CD4-positive, alpha-beta T cell treated with Interleukin-15 for 4 hours (primary cell): ENCODE measurements around the gene STARD8.
"Not testable (repeated sequence)": the region's sequence is repeated elsewhere in the genome, so short reads cannot be mapped to it uniquely, and the experiment has no call there.

Source experiments
- DNase-seq: peaks from one replicate; pipeline ENCODE4 v3.0.0-alpha.2; 2020; ENCODE audit warnings: low spot score

The STARD8 gene, protein sequence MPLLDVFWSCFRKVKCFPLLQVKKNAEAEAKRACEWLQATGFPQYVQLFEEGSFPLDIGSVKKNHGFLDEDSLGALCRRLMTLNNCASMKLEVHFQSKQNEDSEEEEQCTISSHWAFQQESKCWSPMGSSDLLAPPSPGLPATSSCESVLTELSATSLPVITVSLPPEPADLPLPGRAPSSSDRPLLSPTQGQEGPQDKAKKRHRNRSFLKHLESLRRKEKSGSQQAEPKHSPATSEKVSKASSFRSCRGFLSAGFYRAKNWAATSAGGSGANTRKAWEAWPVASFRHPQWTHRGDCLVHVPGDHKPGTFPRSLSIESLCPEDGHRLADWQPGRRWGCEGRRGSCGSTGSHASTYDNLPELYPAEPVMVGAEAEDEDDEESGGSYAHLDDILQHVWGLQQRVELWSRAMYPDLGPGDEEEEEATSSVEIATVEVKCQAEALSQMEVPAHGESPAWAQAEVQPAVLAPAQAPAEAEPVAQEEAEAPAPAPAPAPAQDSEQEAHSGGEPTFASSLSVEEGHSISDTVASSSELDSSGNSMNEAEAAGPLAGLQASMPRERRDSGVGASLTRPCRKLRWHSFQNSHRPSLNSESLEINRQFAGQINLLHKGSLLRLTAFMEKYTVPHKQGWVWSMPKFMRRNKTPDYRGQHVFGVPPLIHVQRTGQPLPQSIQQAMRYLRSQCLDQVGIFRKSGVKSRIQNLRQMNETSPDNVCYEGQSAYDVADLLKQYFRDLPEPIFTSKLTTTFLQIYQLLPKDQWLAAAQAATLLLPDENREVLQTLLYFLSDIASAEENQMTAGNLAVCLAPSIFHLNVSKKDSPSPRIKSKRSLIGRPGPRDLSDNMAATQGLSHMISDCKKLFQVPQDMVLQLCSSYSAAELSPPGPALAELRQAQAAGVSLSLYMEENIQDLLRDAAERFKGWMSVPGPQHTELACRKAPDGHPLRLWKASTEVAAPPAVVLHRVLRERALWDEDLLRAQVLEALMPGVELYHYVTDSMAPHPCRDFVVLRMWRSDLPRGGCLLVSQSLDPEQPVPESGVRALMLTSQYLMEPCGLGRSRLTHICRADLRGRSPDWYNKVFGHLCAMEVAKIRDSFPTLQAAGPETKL

DNA sequence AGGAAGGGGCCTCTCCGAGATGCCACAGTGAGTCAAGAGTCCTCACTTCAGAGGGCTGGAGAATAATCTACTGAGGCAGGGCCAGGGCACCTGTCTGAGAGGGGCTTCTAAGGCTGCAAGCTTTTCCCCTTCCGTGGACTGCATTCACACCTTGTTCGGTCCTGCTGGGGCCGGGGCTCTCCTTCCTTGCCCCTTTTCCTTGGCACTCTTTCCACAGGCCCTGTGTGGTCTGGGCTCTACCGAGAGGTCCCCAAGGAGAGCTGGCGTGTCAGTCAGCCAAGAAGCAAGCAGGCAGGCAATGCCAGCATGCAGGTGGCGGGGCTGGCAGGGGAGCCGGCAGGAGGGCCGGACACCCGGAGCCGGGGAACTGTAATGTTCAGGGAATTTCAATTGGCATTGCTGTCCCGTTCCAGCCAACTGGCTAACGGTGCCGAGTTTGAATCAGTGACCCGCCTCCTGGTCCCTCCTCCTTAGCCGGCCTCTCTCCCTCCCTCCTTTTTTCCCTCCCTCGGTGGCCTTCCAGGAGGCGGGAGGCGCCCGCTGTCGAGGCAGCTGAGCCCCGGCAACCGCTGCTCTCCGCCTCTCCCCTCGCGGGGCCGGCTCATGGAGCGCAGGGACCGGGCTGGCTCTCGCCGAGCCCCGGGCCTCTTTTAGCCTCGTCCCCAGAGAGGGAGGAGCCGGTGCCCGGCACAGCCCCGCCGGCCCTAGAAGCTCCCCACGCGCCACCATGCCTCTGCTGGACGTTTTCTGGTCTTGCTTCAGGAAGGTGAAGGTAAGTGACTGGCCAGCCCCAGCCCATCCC lies at the start of gene STARD8:
Gene STARD8, plus strand, starts transcription at position 511 of the 802 bp plus-strand sequence. Its CDS starts 217 bp downstream, at position 728.
- no peak for DNase-seq

DNA sequence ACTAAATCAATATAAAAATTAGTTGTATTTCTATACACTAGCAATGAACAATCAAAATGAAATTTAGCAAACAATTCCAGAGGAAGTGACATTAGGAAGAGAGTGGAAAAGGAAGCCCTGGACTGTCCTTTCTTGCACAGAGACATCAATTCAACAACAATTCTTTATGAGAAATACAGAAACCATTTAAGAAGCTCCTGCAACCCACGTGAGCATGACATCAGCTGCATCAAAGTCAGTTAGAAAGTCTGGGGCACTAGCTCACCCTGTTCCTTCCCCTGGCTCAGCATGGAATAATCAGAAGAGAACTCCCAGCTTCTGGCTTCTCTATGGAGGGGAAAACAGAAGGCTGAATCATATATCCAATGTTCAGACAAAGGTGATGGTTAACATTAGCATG lies 48.6 kb upstream of the STARD8 start:
- DNase-seq = no peak

DNA sequence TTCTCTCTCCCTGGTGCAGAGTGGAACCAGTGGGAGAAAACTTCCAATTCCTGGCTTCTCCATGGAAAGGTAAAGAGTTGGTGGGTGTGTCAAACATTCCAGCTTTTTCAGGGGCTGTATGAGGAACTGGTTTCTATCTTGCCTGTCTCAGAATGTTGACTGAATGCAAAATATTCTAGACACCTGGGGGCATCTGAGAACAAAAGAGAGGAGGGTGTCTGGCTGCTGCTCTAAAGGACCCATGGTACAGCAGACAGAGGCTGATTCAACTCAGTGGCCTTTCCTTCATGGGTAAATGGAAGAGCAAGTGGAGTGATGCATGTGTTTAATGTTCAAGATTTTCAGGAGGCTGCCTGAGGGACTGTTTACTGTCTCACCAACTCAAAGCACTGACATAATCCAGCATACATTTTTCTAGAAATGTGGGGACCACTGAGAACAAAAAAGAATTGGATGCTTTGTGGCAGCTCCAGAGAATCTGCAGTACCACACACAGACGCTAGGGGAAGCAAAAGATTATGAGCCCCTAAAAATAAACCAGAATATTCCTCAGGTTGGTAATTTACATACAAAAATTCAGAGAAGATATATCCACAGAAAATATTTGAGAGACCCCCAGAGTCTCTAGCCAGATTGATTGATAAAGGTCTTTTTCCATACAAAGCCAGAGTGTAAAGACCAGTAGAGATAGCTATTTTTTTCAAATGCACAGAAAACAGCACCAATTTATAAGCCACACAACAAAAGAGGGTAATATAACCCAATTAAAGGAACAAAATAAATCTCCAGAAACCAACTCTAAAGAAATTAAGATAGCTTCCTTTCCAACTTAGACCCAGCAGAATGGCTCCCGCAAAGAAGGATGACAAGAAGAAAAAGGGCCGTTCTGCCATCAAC lies 48.0 kb upstream of the STARD8 start:
- DNase-seq = no peak

DNA sequence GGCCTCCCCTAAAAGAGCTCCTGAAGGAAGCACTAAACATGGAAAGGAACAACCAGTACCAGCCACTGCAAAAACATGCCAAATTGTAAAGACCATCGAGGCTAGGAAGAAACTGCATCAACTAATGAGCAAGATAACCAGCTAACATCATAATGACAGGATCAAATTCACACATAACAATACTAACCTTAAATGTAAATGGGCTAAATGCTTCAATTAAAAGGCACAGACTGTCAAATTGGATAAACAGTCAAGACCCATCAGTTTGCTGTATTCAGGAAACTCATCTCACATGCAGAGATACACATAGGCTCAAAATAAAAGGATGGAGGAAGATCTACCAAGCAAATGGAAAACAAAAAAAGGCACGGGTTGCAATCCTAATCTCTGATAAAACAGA lies 43.2 kb upstream of the STARD8 start:
- not testable (repeated sequence) for DNase-seq

DNA sequence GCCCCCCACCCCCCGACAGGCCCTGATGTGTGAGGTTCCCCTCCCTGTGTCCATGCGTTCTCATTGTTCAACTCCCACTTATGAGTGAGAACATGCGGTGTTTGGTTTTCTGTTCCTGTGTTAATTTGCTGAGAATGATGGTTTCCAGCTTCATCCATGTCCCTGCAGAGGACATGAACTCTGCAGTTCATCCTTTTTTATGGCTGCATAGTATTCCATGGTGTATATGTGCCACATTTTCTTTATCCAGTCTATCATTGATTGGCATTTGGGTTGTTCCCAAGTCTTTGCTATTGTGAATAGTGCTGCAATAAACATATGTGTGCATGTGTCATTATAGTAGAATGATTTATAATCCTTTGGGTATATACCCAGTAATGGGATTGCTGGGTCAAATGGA lies 32.7 kb upstream of the STARD8 start:
- DNase-seq = not testable (repeated sequence)

DNA sequence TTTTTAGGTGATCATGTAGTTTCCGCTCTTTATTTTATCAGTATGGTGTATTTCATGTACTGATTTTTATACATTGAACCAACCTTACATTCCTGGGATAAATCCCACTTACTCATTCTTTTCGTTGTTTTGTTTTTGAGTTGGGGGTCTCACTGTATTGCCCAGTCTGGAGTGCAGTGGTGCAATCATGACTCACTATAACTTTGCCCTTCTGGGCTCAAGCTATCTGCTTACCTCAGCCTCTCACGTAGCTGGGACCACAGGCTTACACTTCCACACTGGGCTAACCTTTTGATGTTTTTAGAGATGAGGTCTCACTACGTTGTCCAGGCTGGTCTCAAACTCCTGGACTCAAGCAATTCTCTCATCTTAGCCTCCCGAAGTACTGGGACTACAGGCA lies 19.5 kb upstream of the STARD8 start:
- no peak for DNase-seq

GRCh38 chrX:68629936-68630335 lies 17.5 kb upstream of the STARD8 start:
- DNase-seq = not testable (repeated sequence)

GRCh38 chrX:68631336-68631735 lies 16.1 kb upstream of the STARD8 start:
- no peak for DNase-seq

GRCh38 chrX:68632491-68632890 lies 15.0 kb upstream of the STARD8 start:
- DNase-seq = no peak

- no peak for DNase-seq
These were observed 13.5 kb upstream of the STARD8 start for GRCh38 chrX:68633981-68634380.

DNA sequence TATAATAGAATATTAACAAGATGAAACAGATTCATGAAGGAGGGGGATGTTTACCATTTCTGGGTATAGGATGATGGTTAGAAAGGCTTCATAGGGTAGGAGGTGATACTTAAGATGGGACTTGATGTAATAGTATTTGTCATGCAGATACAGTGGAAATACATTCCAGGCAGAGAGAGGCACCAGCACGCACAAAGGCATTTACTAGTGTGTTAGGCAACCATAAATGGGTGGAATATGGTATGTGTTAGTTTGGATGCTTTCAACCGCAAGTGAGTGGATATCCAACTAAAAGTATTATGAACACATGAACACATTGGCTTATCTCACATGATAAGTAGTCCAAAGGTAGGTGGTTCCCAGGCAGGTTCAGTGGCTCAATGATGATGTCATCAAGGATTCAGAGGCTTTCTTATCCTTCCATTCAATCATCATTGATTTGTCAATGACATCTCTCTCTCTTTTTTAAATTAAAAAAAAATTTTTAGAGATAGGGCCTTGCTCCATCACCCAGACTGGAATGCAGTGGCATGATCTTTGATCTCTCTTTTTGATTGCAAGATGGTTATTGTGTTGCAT lies 12.7 kb upstream of the STARD8 start:
- DNase-seq = no peak

- no peak for DNase-seq
These were observed 6.8 kb upstream of the STARD8 start for GRCh38 chrX:68640661-68641060.

DNA sequence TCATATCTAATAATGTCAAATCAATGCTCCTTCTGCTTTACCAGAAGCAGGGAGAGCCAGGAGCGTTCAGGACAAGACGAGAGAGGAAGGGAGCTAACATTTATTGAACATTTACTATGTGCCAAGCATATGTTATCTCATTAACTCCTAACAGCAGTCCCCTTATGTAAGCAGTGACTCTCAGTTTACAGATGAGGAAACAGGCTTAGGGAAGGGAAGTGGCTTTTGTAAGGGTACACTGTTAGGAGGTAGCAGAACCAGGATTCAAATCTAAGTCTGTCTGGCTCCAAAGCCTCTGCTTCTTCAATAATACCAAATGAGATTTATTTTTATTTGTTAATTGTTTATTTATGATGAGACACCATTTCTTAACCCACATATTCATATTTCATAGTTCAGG lies 2.6 kb upstream of the STARD8 start:
- DNase-seq = no peak

- DNase-seq = no peak
These were observed 1.0 kb upstream of the STARD8 start for GRCh38 chrX:68646421-68646820.

GRCh38 chrX:68648960-68649359 lies 1.5 kb downstream of the STARD8 start:
- DNase-seq = no peak

DNA sequence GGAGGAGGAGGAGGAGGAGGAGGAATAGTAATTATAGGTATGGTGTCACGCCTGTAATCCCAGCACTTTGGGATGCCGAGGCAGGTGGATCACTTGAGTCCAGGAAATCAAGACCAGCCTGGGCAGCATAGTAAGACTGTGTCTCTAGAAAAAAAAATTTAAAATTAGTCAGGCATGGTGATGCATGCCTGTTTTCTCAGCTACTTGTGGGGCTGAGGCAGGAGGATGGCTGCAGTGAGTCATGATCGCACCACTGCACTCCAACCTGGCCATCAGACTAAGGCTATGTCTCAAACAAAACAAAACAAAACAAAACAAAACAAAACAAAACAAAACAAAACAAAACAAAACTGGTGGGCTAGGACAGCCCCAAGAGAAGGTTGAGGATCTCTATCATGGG lies 3.0 kb downstream of the STARD8 start:
- no peak for DNase-seq

- DNase-seq = no peak
These were observed 3.6 kb downstream of the STARD8 start for GRCh38 chrX:68651110-68651509.

DNA sequence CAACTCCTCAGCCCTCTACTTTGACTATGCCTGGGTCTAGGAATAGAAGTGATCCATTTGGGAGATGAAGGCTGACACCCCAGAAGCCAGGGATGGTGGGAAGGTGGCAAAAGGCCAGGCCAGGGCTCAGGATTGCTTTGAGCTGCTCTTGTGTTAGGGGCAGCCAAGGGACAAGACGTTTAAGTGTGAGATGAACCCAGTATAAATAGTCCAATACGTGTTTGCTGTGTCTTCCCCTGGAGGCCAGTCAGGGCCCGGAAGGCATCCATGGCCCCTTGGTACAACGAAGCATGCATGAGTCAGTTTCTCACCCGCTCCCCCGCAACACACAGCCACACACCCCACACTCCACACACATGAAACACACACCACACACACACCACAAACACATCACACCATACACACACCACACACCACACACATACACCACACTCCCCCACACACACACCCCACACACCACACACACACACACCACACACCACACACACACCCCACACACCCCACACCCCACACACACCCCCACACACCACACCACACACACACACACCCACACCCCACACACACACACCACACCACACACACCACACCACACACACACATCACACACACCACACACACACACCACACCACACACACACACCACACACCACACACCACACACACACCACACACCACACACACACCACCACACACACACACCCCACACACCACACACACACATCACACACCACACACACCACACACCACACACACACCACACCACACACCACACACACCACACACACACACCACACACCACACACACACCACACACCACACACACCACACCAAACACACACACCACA lies 5.1 kb downstream of the STARD8 start:
- DNase-seq = no peak

DNA sequence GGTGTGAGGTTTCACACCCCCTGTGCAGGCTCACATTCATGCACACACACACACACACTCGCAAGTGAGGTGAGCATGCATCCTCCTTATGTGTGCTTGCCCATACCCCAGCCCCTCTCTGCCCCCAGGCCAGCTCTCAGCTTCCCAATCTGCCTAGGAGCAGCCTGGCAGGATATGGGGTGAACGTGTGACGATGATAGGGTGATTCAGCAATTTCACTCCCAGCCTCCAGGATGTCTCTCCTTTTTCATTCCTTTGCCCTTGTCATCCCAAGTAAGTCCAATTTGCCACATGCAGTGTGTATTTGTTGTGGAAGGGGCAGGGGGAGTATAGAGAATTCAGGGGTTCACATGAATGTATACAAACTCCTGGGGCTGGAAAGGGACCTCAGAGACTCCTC lies 7.2 kb downstream of the STARD8 start:
- no peak for DNase-seq
